Limb (tissue), 2 donors: ENCODE measurements around the gene TCF7L2.

ENCODE experiments used
- DNase-seq, 2 donors: peaks; one replicate each; pipeline ENCODE4 v3.0.0-alpha.2; 2016; ENCODE audit errors: extremely low spot score in 2 of 2

The TCF7L2 gene

GRCh38 chr10:113142601-113143362 is 192.7 kb downstream of the TCF7L2 start:
- no peak for DNase-seq

GRCh38 chr10:113144576-113144975 is 194.5 kb downstream of the TCF7L2 start:
- DNase-seq, result no peak

DNA sequence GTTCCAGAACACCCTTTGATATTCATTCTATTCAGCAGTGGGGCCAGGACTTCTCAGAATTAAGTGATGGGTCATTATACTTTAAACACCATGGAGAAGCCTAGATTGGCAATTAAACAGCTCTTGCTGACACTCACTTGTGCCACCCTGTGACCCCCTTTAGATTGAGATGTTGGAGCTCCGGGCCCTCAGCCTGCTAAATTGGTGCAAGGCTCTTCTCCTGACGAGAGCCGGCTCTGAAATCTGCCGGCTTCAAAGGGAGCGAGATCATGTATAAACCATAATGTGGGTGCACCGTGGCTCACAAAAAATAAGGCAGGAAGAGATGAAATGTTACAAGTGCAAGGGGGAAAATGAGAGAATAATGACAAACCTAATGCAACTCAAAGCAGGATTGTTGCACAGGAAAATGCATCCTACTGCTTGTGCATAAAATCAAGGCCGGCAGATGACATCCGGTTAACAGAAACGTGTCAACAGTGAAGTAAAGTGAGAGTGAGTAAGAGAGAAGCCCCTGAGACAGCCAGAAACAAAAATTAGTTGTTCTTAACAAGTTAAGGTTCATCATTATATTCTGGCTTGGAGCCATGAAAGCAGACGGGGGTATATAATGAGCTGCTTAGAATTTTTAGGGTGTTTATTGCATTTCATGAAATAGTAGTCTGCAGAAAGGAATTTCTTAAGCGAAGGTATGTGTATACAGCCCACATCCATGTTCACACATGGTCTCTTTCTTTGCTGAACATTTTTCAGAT is 198.2 kb downstream of the TCF7L2 start:
- no peak for DNase-seq

- DNase-seq, result no peak
These were observed 198.9 kb downstream of the TCF7L2 start for GRCh38 chr10:113148901-113149300.

GRCh38 chr10:113149626-113150025 is 199.6 kb downstream of the TCF7L2 start:
- no peak for DNase-seq

- DNase-seq, result no peak
These were observed 201.2 kb downstream of the TCF7L2 start for GRCh38 chr10:113151190-113151666.

- DNase-seq, result no peak
These were observed 203.6 kb downstream of the TCF7L2 start for GRCh38 chr10:113153493-113154102.

DNA sequence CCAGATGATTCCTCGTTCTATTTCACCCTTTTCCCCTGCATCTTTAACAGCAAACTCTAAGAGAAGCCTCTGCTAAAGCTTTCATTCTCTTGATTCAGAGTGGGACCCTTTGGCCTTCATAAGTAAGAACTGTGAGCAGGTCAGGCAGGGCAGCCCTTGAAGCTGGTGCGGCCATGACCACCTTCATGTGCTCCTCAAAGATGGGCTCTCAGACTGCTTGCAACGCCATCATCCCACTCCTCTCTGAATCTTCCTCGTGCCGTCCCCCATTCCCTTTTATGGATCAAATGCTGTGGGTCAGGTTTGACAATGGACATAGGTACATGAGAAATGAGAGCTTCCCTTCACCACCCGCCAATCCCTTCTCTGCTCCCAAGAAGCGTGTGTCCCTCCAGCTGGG is 207.4 kb downstream of the TCF7L2 start:
- DNase-seq, result no peak

DNA sequence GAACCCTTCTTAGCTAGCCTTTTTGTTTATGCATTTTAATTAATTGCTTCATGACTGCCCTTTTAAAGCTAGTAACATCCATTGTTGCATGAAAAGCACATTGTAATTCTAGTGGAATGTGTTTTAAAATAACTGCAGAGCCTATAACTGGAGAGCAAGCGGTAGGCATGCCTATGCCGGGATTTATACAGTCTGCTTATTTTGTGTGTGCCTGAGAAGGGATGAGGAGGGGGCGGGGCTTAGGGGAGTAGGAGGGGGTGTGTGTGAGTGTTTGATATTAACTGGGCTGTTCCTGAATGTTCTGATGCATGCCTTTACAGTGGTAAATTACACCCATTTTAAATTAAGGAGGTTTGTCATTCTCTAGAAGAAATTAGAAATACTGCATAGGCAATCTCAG is 208.1 kb downstream of the TCF7L2 start:
- DNase-seq, result no peak

GRCh38 chr10:113159563-113159962 is 209.5 kb downstream of the TCF7L2 start:
- no peak for DNase-seq

DNA sequence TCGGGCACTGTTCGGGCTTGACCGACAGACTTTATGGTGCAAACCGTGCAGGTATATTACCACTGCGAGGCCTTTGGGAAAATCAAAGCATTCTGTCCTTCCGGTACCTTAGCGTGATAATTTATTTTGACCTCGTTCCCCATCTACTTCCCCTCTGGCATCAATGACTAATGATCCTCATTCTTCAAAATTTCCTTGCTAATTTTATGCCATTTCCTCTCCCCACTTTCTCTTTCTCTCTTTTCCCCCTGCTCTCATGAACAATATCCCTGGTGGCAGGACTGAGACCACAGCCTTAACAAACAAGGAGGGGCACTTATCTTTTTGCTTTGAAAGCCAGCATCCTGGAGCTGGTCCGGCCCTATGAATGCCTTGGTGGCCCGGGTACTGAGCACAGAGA is 210.6 kb downstream of the TCF7L2 start:
- no peak for DNase-seq

DNA sequence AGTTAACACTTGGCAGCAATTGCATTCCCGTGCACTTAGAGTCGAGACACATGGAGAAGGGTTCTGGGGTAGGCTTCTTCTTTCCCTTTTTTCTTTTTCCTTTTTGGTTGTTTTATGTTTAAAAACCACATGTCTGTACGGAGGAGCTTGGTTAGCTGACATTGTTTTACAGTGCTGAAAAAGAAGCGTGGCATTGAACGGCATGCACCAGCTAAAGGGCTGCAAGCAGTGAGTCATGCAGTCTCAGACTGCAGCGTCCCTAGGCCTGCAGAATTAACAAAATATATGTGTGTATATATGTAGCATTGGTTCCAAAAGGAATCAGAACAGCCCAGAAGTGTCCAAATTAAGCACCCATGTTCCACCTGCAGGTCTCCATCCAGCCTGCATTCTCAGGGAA is 211.0 kb downstream of the TCF7L2 start:
- no peak for DNase-seq

DNA sequence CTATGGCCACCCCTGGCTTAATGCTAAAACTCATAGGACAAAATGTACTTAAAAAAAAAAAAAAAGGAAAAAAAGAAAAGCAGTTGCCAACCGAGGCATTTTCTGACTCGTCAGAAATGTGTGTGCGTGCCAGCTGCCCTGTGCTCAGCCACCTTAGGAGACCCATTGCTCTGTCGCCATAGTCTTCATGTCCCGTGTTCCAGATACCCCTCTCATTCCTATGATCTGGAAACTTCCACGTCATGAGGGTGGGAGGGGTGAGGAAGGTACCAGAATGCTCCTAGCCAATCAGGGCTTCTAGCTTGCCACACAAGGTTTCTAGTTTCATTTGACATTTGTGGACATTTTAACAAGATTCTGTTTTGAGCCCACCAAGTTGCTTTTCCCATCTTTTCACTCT is 212.9 kb downstream of the TCF7L2 start:
- DNase-seq, result no peak

- no peak for DNase-seq
These were observed 215.6 kb downstream of the TCF7L2 start for GRCh38 chr10:113165673-113166072.

DNA sequence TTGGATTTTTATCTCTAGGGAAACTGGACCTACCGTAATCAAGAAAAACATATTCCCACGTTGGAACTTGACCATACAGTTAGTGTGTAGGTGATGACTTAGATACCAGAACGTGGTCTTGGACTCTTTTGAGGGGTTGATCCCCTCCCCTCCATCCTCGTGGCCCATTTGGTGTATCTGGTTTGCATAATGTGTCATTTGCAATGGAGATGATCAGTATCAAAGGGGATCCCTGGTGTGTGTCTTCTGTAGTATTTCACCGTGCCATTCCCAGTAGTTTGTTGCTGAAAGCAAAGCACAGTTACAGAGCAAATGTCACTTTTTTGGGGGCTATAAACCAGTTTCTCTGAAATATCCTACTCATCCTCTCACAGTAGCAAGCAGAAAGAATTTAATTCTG is 217.7 kb downstream of the TCF7L2 start:
- DNase-seq, result no peak

DNA sequence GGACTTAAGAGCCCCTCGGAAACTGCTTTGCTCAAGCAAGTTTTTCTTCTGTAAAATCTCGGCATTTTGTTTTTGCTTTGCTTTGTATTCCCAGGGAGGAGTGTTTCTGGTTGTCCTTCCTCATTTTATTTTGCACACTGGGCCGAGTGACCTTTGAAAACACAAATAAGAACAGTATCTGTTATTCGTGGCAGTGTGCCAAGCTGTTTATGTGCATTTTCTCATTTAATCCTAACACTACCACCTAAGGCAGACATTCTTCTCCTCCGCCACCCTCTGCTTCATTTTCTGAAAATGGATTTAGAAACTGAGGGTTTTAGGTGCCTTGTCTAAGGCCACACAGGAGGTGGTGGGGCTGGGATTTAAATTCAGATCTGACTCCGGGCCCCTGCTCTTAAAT is 218.5 kb downstream of the TCF7L2 start:
- DNase-seq, result no peak

GRCh38 chr10:113169111-113169510 is 219.1 kb downstream of the TCF7L2 start:
- no peak for DNase-seq

DNA sequence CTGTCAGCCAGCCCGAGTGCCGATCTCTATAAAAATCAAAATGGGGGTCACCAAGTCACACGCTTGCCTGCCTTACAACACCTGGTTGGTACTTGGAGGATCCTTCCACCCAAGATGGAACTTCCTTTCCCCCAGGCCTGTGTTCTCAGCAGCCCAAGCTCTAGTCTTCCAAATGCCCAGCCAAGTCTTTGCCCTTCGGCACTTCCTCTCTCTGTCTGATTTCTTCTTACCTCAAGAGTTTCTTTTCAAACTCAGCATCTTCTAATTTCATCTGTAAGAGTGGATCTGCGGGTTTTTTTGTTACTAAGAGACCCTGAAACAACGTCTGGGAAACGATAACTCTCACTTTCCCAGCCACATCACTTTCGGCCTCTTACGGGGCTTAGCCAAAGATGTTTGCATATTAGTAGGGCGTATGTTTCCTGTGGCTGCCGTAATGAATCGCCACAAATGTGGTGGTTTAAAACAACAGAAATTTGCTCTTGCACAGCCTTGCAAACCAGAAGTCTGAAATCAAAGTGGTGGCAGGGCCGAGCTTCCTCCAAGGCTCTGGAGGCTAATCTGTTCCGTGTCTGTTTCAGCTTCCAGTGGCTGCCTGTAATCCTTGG is 219.9 kb downstream of the TCF7L2 start:
- no peak for DNase-seq

- no peak for DNase-seq
These were observed 221.6 kb downstream of the TCF7L2 start for GRCh38 chr10:113171662-113172061.

DNA sequence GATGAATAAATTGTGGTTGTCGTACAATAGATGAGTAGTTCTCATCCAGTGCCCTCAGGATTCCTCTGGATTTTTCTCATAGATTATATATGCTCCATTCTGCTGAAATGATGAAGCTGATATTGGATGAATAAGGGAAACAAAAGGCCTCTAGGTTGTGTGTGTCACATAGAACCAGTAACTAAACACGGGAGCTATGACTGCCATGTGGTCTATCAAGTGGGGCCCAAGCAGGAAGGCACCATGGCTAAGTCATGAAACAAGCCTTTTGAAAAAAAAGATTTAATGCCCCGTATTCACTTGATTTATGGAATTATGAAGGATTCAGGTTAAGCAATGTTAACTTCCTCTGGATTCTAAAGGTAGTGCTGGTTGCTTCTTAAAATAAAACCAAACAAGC is 225.1 kb downstream of the TCF7L2 start:
- DNase-seq, result no peak

GRCh38 chr10:113175756-113176651 is 226.0 kb downstream of the TCF7L2 start:
- no peak for DNase-seq
